ENCODE measurements around the gene P3H2.

DNA sequence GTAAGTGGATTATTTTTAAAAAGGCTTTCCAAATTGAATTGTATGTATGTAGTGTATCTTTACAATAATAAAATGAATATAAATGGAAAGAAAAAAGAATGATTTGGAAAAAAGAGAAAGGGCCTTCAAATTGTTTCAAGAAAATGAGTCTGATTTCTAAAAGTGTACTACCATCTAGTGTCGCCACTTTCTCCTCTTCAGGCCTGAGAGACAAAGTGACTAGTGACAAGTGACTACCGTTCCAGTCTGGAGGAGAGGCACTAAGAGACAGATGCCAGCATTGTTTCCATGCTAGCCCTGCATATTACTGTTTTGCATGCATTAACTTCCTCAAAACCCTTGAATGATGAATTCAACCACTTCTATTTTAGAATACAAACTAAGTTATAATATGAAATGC lies 39.3 kb downstream of the P3H2 start:
- TF ChIP-seq, protein P1, sequence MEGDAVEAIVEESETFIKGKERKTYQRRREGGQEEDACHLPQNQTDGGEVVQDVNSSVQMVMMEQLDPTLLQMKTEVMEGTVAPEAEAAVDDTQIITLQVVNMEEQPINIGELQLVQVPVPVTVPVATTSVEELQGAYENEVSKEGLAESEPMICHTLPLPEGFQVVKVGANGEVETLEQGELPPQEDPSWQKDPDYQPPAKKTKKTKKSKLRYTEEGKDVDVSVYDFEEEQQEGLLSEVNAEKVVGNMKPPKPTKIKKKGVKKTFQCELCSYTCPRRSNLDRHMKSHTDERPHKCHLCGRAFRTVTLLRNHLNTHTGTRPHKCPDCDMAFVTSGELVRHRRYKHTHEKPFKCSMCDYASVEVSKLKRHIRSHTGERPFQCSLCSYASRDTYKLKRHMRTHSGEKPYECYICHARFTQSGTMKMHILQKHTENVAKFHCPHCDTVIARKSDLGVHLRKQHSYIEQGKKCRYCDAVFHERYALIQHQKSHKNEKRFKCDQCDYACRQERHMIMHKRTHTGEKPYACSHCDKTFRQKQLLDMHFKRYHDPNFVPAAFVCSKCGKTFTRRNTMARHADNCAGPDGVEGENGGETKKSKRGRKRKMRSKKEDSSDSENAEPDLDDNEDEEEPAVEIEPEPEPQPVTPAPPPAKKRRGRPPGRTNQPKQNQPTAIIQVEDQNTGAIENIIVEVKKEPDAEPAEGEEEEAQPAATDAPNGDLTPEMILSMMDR (IDR thresholded peaks at IDR 0.05 in 2 of 3, conservative IDR thresholded peaks at IDR 0.05 in 1 of 3; ENCODE audit: insufficient read depth in 2 of 3, low read depth in 1 of 3, low read length in 3 of 3), result no peak
- no peak for TF ChIP-seq RBBP5 (IDR thresholded peaks at IDR 0.05; ENCODE audit: borderline replicate concordance, insufficient read depth, low read length, poor library complexity, severe bottlenecking)
- TF ChIP-seq ZNF121 (CRISPR knock-in tag; conservative IDR thresholded peaks at IDR 0.05), result no peak
- TF ChIP-seq SIN3A (IDR thresholded peaks at IDR 0.05; ENCODE audit: borderline replicate concordance in 2 of 2, control insufficient read depth in 1 of 2, low read depth in 2 of 2, low read length in 2 of 2), result no peak
- no peak for TF ChIP-seq ETV1 (tag; conservative IDR thresholded peaks at IDR 0.05; ENCODE audit: low read depth)
- no peak for TF ChIP-seq HCFC1 (IDR thresholded peaks at IDR 0.05; ENCODE audit: low read depth, low read length)
- no peak for TF ChIP-seq POU5F1 (IDR thresholded peaks at IDR 0.05; ENCODE audit: borderline replicate concordance, low read depth, low read length, partially characterized antibody)
- no peak for TF ChIP-seq TAF7 (tag; IDR thresholded peaks at IDR 0.05)
- TF ChIP-seq JUND (IDR thresholded peaks at IDR 0.05; ENCODE audit: borderline replicate concordance, low read depth, low read length), result no peak
- no peak for TF ChIP-seq JUND (tag; IDR thresholded peaks at IDR 0.05; ENCODE audit: borderline replicate concordance, low read depth, low read length)
- TF ChIP-seq, protein P2, sequence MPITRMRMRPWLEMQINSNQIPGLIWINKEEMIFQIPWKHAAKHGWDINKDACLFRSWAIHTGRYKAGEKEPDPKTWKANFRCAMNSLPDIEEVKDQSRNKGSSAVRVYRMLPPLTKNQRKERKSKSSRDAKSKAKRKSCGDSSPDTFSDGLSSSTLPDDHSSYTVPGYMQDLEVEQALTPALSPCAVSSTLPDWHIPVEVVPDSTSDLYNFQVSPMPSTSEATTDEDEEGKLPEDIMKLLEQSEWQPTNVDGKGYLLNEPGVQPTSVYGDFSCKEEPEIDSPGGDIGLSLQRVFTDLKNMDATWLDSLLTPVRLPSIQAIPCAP (CRISPR knock-in tag; IDR thresholded peaks at IDR 0.05; ENCODE audit: borderline replicate concordance), result no peak
- TF ChIP-seq MAFK (IDR thresholded peaks at IDR 0.05; ENCODE audit: low read length), result no peak
- no peak for TF ChIP-seq ZFX (CRISPR knock-in tag; IDR thresholded peaks at IDR 0.05)
- TF ChIP-seq POLR2A (conservative IDR thresholded peaks at IDR 0.05), result no peak
- TF ChIP-seq, protein P3, sequence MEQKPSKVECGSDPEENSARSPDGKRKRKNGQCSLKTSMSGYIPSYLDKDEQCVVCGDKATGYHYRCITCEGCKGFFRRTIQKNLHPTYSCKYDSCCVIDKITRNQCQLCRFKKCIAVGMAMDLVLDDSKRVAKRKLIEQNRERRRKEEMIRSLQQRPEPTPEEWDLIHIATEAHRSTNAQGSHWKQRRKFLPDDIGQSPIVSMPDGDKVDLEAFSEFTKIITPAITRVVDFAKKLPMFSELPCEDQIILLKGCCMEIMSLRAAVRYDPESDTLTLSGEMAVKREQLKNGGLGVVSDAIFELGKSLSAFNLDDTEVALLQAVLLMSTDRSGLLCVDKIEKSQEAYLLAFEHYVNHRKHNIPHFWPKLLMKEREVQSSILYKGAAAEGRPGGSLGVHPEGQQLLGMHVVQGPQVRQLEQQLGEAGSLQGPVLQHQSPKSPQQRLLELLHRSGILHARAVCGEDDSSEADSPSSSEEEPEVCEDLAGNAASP (IDR thresholded peaks at IDR 0.05), result no peak
